Kidney epithelial cell (primary cell): ENCODE measurements around the gene SMARCD1. TPM values are rescaled to one million over a fixed set of nuclear protein-coding genes. Genes with fewer than 3 reads are reported as not detected.

ENCODE experiments used
- DNase-seq: peaks from one replicate; pipeline ENCODE4 v3.0.0-alpha.2; 2010; ENCODE audit warnings: low read depth
- H3K27me3 ChIP-seq: 2 replicates; pipeline ENCODE4 v1.6.0; 2011; ENCODE audit warnings: low read length; ENCODE audit not compliant: control insufficient read depth, insufficient read depth
- H3K36me3 ChIP-seq: 2 replicates; pipeline ENCODE4 v1.5.1; 2011; ENCODE audit warnings: low read length; ENCODE audit not compliant: control insufficient read depth, insufficient read depth
- H3K4me3 ChIP-seq: 2 replicates; pipeline ENCODE4 v1.5.1; 2011; ENCODE audit warnings: low read depth, mild to moderate bottlenecking, control low read depth, low read length
- total RNA-seq: library from RNA; depleted of rRNA; stranded (reverse); fragments of >200 nt; gene quantifications from 2 replicates; pipeline ENCODE4 v1.2.3, GENCODE V29; 2015
- TF ChIP-seq, protein P1 (sequence below): IDR thresholded peaks from 2 replicates; pipeline ENCODE4 v1.5.1; 2011; ENCODE audit warnings: mild to moderate bottlenecking, moderate library complexity, low read length, control low read depth, inconsistent platforms; ENCODE audit not compliant: insufficient read depth, poor library complexity, severe bottlenecking

SMARCD1 gene
- total RNA-seq, 1 donor from 2014 or later, result 133 TPM

DNA sequence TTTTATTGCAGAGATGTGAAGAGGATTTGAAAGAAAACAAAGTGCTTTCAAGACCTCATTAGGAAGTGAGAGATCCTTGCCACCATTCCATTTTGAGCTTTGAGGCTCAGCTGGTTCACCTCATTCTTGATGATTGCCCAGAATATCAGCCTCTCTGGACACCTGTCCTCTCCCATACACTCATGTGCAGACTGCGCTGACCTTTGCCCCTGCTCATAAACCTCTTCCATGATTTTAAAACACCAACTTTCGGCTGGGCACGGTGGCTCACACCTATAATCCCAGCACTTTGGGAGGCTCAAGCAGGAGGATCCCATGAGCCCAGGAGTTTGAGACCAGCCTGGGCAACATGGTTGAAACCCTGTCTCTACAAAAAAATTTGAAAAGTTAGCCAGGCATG, 35.8 kb downstream of the SMARCD1 start:
- TF ChIP-seq, protein P1, sequence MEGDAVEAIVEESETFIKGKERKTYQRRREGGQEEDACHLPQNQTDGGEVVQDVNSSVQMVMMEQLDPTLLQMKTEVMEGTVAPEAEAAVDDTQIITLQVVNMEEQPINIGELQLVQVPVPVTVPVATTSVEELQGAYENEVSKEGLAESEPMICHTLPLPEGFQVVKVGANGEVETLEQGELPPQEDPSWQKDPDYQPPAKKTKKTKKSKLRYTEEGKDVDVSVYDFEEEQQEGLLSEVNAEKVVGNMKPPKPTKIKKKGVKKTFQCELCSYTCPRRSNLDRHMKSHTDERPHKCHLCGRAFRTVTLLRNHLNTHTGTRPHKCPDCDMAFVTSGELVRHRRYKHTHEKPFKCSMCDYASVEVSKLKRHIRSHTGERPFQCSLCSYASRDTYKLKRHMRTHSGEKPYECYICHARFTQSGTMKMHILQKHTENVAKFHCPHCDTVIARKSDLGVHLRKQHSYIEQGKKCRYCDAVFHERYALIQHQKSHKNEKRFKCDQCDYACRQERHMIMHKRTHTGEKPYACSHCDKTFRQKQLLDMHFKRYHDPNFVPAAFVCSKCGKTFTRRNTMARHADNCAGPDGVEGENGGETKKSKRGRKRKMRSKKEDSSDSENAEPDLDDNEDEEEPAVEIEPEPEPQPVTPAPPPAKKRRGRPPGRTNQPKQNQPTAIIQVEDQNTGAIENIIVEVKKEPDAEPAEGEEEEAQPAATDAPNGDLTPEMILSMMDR, result no peak
- no peak for DNase-seq
- no peaks in the 10 kb centered on the region for H3K27me3 ChIP-seq

DNA sequence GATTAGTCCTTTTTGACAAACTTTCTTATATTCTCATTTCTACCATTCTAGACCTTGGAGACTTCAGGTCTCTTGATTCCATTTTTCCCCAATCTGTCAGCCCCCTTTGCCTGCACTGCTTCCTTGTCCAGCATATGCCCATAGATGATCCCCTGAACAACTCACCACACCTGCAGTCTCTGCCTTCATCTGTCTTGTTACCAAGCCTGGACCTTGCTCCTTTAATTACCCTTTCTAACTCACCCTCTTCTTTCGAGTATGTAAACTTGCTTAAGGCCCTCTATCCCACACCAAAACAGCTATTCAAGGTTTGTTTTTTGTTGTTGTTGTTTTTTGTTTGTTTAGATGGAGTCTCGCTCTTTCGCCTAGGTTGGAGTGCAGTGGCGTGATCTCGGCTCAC, 36.5 kb downstream of the SMARCD1 start:
- no peak overlapping the region for H3K4me3 ChIP-seq
- no peak for DNase-seq
- TF ChIP-seq, protein P1, result no peak
- H3K36me3 ChIP-seq, result no peaks in the 10 kb centered on the region
- no peaks in the 10 kb centered on the region for H3K27me3 ChIP-seq

More for the DNA sequence above, 35.8 kb downstream of the SMARCD1 start:
- Histone ChIP-seq H3K36me3 (peaks cover 1% of the 10 kb centered on the region), H3K4me3 (no peak overlapping the region)

DNA sequence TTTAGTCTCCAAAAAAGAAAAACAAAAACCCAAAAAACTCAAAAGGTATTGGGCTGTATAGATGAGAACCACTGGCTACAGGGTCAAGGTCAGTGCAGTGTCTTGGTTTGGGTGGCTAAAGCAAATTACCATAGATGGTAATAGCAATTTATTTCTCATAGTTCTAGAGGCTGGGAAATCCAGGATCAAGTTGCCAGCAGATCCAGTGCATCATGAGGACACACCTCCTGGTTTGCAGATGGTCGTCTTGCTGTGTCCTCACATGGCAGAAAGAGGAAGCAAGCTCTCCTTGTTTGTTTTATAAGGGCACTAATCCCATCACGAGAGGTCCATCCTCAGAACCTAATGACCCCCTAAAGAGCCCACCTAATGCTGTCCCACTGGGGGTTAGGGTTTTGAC, 38.1 kb downstream of the SMARCD1 start:
- Histone ChIP-seq H3K36me3 (no peaks in the 10 kb centered on the region), H3K4me3 (no peak overlapping the region), H3K27me3 (no peaks in the 10 kb centered on the region)
- DNase-seq, result no peak
- TF ChIP-seq, protein P1, result no peak

DNA sequence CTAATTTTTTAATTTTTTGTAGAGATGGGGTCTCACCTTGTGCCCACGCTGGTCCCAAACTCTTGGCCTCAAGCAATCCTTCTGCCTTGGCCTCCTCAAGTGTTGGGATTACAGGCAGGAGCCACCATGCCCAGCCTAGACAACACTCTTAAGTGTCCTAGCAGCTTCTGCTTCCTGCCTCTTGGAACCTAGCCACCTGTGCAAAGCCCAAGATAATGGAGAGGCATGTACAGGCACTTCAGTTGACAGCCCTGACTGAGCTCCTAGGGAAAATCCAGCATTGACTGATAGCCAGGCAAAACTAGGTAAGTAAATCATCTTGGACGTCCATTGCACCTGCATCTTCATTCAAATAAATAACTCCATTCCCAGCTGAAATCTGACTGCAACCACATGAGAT, 42.4 kb downstream of the SMARCD1 start:
- Histone ChIP-seq H3K4me3 (no peak overlapping the region), H3K27me3 (no peaks in the 10 kb centered on the region), H3K36me3 (peaks cover 7% of the 10 kb centered on the region)
- no peak for DNase-seq
- TF ChIP-seq, protein P1, result no peak

DNA sequence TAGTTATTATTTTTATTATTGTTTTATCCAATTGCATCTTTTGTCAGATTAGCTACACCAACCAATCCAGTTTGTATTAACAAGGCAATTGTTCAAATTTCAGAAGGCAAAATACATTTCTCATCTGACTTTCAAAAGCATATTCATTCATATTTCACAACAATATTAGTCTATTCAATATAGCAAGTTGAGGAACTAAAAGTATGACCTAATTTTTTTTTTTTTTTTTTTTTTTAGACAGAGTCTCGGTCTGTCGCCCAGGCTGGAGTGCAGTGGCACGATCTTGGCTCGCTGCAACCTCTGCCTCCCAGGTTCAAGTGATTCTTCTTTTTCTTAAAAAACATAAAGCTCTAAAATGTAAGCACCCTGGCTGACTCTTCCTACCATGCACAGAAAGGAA, 44.1 kb downstream of the SMARCD1 start:
- TF ChIP-seq, protein P1, result no peak
- H3K36me3 ChIP-seq, result peaks cover 8% of the 10 kb centered on the region
- no peak for DNase-seq
- no peaks in the 10 kb centered on the region for H3K27me3 ChIP-seq
- no peak overlapping the region for H3K4me3 ChIP-seq

DNA sequence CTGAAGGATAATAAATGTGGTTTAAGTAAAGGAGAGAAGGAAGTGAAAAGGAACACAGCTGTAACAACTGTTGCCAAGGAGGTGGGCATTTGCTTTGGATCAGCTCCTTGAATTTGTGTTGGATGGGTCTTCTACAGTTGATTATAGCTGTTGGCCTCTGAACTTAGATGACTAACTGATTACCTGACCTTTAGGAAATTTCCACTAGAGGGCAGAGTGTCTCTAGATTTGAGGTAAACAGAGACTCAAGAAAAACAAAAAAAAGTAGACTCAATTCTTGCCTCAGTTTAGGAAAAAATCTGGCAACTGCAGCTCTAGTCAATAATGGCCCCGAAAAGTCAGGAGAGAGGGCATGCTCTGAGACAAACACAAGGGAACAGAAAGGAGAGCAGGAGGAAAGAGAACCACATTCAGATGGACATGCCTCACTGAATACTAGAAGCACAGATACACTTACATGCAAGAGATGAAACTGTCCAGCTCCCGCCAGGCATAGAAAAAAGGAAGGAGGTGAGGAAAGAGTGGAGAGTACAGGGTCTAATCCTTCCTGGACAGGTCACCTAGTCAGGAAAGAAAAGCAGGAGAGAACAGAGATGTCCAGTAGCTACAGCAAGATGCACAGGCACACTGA, 47.5 kb downstream of the SMARCD1 start:
- H3K36me3 ChIP-seq, result peaks cover 8% of the 10 kb centered on the region
- DNase-seq, result no peak
- TF ChIP-seq, protein P1, result no peak
- no peak overlapping the region for H3K4me3 ChIP-seq
- no peaks in the 10 kb centered on the region for H3K27me3 ChIP-seq
